ENCODE measurements around the gene ESR1. TPM values are rescaled to one million over a fixed set of nuclear protein-coding genes. Genes with fewer than 3 reads are reported as not detected.

ESR1 gene
- total RNA-seq, 1 experiment from 2014 or later = not detected

DNA sequence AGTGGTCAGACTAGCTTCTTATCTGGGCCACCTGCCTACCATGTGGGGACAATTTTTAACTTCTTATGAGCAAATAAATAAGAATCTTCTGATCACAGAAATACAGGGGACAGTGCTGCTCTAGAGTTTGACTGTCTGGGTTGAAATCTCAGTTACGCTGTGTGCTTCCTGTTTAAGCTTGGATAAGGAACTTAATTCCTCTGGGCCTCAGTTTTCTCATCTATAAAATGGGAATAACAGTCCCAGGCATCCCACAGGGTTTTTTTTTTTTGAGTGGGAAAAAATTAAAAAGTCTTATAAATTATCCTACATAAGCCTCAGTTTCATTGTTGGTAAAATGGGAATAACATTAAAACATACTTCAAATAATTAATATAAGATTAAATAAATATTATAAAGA, 340.9 kb downstream of the ESR1 start:
- no peak overlapping the region for H3K4ac ChIP-seq (ENCODE audit: low read depth, low read length)
- Mint-ChIP-seq H3K27me3 (ENCODE audit: low read depth) (no peaks in the 10 kb centered on the region), H3K27ac (no peak overlapping the region), H3K36me3 (ENCODE audit: insufficient read depth in 1 of 3, low read depth in 3 of 3) (no peaks in the 10 kb centered on the region), H3K4me3 (no peak overlapping the region), H3K9me3 (no peaks in the 10 kb centered on the region), H3K4me1 (peaks cover 4 to 7% of the 10 kb centered on the region in 2 experiments; a peak in 3 of 4 replicates)
- no peaks in the 10 kb centered on the region for H3K9me3 ChIP-seq (ENCODE audit: control insufficient read depth, low read depth, low read length)
- no peak overlapping the region for H4K91ac ChIP-seq (ENCODE audit: insufficient read length, low read depth, low read length)
- H3T11ph ChIP-seq (ENCODE audit: low read length) = no peak overlapping the region
- no peak overlapping the region for H2BK15ac ChIP-seq (ENCODE audit: low read depth, low read length)
- H2BK20ac ChIP-seq (ENCODE audit: low read depth, low read length, poor library complexity, severe bottlenecking) = no peak overlapping the region
- no peaks in the 10 kb centered on the region for H3K4me1 ChIP-seq (ENCODE audit: insufficient read depth, low read length)
- no peak overlapping the region for H3K18ac ChIP-seq (ENCODE audit: insufficient read length, low read depth, low read length)
- H4K8ac ChIP-seq (replicated peaks; ENCODE audit: insufficient read length, low read depth, low read length) = no peak overlapping the region
- TF ChIP-seq CTCF (conservative IDR thresholded peaks at IDR 0.05) = no peak
- H3K79me1 ChIP-seq (ENCODE audit: insufficient read depth, low read depth, low read length, poor library complexity, severe bottlenecking) = no peaks in the 10 kb centered on the region
- H2BK12ac ChIP-seq (ENCODE audit: insufficient read length, low read depth, low read length) = no peak overlapping the region
- H2BK5ac ChIP-seq (ENCODE audit: insufficient read length, low read length) = no peak overlapping the region
- no peak for DNase-seq
- no peaks in the 10 kb centered on the region for H4K20me1 ChIP-seq (ENCODE audit: control insufficient read depth, insufficient read depth, insufficient read length)
- H3K23me2 ChIP-seq (ENCODE audit: insufficient read length, low read depth, low read length, poor library complexity, severe bottlenecking) = no peaks in the 10 kb centered on the region
- no peak overlapping the region for H4K5ac ChIP-seq (ENCODE audit: insufficient read length, low read depth, low read length)
- H3K27me3 ChIP-seq (ENCODE audit: insufficient read depth, low read length) = no peaks in the 10 kb centered on the region
- no peak overlapping the region for H3K56ac ChIP-seq (ENCODE audit: insufficient read length, low read depth, low read length)
- no peak overlapping the region for H3K14ac ChIP-seq (ENCODE audit: insufficient read depth, low read length)
- WGBS (ENCODE audit: extremely low coverage, insufficient read length, low lambda C conversion rate) = no CpG with 5 or more reads among the region's 1 CpG
- H3K4me2 ChIP-seq (ENCODE audit: insufficient read depth, insufficient read length, low read length) = no peak overlapping the region
- H2AFZ ChIP-seq (ENCODE audit: low read length) = no peak overlapping the region
- H3K23ac ChIP-seq (ENCODE audit: insufficient read length, low read depth, low read length) = no peak overlapping the region
- H3K79me2 ChIP-seq (ENCODE audit: insufficient read depth, low read length) = no peaks in the 10 kb centered on the region
- H2AK5ac ChIP-seq (ENCODE audit: insufficient read length, low read length) = no peak overlapping the region
- no peak overlapping the region for H2BK120ac ChIP-seq (ENCODE audit: low read depth, low read length, poor library complexity, severe bottlenecking)
- no peak overlapping the region for H3K27ac ChIP-seq (ENCODE audit: insufficient read length, low read depth, low read length)
- no peak overlapping the region for H3K9ac ChIP-seq (ENCODE audit: extremely low read depth, insufficient read length, low read length)
